HG03571 (cell line): ENCODE results near the gene TCF7.

Experiments used
- ATAC-seq: cut with Tn5 transposase; IDR thresholded peaks from one replicate; pipeline ENCODE4 v1.9.1; 2021; ENCODE audit not compliant: unreplicated experiment

Gene TCF7

DNA sequence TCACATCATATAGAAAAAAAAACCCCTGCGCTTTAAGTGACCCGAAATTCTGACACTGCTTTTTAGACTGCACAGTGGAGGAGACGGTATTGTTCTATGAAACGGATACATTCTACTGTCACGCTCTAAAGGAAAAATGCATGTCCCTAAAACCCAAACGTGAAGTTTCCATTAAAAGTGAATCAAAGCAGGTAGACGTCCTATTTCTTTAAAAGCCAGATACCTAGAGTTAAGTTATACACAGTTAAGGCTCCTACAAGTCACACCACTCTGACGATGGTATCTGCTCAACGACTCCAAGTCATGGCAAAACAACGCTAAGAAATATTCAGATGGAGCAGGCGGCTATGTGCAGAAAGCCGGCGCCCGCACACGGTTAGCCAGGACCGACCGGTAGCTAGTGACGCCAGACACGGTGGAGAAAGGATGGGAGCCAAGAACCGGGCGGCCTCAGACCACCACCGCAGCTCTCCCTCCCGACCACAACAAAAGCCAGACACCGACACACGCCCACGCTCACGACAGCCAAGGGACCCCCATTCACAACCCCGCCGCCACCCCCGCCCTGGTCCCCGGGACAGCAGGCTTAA, 61.5 kb downstream of the TCF7 start:
- no peak for ATAC-seq

DNA sequence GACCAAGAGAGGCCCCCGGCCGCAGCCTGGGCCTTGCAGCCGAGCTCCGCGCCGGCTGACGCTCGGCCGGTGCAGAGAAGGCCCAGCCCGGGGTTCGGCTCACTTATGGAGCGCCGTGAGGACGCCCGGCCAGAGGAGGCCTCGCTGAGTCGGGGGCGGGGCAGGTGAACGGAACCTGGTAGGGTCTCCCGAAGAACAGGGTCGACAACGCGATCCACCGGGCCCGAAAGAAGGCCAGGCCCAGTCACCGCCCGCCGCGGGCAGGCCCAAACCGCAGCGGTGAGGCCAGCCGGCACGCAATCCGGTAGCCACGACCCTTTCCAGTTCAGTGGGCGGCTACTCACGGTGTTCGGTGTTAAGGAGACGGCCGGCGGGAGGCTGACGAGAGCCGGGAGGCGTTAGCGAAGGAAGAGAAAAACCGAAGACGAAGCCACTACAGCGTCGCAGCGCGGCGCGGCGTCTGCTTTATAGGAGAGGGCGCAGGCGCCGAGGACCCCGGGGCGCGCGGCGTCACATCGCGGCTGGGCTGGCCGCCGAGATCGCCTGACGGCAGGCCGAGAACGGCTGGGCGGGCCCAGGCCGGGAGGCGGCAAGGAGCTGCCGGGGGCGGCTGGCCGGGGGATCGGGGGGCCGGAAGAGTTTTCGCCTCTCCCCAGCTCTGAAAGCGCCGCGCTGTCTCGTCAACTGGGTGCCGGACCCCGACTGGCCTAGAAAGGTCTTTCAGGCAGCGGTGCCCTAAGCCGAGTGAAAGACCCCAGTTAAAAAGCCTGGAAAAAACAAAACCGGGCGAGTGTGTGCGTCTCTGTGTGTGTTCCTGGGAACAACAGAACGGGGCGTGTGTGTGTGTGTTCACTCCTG, 62.3 kb downstream of the TCF7 start, which contains the start of gene SKP1:
Gene SKP1, minus strand, starts transcription at position 440 of the 858 bp plus-strand sequence. CDS start 2,928 bp downstream, outside the sequence.
- peak; percentile 72 for ATAC-seq

DNA sequence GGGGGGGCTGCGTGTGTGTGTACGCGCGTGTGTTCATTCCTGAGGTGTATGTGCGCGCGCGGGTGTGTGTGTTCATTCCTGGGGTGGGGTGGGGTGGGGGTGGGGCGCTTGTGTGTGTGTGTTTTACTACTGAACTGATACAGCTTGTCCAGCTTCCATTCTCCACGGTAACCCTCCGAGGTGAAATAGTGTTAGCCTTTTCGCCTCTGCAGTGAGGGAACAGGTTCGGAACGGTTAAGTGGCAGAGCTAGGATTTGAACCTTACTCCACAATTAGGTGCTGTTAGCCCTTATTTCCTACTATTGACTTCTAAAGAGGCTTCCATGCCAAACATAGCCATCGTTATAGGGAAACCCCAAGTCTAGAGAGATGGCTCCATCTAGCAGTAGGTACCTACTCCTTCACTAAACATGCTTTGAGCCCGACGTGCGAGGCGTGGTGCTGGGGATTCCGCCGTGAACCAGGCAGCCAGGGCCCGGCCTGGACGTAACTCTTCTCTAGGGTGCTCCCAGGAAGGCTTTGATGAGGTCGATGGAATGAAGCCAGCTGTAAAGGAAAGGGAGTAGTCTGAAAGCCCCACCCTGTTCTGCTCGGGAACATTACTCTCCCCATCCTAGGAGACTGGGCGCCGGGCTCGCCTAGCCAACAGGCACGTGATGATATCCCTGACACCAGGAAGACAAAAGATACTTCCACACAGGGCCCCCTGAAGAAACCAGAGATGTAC, 63.1 kb downstream of the TCF7 start:
- no peak for ATAC-seq

DNA sequence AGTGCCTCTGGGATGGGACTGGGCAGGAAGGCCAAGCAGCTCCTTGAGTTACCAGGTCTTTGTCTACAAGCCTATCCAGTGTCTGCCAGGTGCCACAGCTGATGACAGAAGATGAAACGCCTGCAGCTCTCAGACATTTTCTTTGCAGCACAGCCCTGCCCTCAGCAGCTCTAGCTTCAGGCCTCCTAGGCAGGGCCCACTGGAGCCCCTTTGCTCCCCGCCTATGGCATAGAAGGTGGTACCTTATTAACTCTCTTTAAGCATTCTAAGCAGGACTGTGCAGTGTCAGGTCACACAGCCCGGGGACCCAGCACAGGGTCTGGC, 63.6 kb downstream of the TCF7 start:
- no peak for ATAC-seq

DNA sequence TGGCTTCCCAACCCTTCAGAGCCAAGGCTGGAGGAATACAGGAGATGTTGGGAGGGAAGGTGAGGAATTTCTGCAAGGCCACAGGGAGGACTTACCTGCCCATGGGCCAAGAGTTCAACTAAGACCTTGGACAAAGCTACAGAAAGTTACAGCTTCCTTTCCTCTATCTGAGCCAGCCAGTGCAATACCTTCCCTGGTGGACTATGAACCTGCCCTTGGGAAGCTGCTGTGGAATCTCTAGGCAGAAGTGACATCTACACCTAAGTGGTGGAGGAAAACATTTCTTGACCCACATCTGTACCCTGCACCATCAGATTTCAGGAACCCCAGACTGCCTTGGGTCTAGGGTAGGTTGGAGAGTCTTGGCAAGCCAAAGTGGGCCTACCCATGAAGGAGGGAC, 69.0 kb downstream of the TCF7 start:
- no peak for ATAC-seq

DNA sequence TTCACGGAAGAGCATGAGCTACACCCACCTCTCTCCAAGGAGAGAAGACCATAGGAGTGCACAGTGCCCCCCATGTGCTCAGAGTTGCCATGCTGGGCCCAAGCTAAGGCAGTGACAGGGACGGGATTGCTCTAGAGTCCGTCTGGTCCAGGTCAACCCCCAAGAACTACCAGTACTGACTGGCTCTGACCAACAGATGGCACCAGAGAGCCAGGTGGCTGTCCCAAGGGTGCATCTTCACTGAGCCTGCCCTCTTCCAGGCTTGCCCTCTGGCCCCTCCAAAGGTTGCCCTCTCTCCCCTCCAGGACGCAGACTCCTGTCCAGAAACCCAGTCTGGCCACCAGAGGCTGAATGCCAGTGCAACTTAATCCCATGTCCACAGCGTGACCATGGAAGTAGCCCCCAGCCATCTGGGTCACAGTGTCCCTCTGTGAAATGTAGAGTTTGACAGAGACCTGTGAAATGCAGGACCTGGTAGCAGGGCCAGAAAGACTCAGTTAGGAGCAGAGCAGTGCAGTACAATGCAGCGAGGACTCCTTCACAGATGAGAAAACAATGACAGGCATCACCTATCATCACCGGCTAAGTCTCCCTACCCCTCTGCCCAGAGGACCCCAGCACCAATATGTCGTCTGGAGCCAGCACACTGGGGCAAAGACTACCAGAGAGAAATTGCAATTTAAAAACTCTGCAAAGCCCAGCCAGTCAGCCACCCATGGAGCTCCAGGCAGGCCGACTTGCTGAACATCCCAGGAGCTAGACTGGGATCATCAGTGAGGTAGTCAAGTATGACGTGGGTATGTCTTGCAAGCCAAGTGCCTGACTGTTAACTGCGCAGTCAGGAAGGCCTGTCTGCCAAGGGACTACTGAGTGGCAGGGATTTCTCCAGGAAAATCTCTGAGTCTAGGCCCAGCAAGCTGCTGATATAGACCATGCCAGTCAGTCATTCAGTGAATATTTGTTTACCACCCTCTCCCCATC, 70.0 kb downstream of the TCF7 start:
- no peak for ATAC-seq

DNA sequence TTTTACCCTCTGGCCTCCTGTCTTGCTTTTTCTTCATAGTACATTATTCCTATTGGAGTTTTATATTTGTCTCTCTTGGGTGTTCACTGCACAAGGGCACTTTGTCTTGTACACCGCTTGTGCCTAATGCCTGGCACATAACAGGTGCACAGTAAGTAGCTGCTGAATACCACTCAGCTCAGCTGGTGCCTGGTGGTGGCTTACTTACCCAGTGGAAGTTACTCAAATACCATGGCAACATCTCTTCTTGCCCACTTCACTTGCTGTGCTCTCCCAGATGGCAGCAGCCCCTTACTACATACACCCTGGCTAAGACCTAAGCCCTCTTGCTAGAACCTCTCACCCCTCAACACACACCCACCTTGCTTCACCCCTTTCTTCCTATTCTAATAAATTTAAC, 73.6 kb downstream of the TCF7 start:
- ATAC-seq = no peak

DNA sequence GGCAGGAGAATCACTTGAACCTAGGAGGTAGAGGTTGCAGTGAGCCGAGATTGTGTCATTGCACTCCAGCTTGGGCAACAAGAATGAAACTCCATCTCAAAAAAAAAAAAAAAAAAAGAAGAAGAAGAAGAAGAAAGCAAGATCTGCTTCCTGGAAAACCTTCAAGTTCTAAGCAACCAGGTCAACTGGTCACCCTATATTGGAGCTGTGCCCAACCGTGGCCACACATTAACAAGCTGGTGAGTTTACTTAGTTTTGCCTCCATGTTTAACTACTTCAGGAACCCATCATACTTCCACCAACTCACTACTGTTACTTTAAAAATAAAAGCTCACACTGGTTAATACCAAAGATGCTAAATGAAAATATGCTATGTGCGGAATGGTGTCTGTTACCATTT, 74.5 kb downstream of the TCF7 start:
- ATAC-seq = no peak

DNA sequence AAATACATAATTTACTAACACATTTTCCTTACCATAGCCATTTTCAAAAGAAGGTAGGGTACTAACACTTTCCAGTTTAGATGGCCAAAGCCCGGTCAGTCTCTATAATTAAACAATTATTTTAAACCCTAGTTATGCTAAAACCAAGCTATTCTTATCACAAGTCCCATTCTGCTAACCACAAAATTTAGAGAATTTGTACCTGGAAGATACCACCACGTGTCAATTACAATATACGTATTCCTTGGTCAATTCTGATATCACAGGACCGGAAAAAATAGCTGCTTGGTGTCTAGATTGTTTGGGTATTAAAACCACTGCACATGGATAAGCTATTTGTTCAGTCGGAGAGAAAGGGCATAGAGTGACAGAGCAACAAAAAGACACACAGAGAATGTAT, 81.2 kb downstream of the TCF7 start:
- ATAC-seq = no peak
